ENCODE data around the gene MOV10L1.

DNA sequence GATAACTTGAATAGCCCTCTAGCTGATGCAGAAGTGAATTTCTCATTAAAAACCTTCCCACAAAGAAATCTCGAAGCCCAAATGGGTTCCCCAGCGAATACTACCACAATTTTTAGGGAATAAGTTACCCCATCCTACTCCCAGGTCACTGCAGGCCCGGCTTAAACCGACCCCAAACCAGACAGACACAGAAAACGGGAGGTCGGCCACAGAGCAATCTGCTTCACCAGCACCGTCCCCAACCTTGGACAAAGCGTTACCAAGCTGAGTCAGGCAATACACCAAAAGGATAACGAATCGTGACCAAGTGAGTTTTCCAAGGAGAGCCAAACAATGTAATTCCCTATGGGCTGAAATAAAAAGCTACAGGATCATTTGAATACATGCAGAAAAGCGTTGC, 575 bp upstream of the MOV10L1 start:
- TF ChIP-seq, protein P1, sequence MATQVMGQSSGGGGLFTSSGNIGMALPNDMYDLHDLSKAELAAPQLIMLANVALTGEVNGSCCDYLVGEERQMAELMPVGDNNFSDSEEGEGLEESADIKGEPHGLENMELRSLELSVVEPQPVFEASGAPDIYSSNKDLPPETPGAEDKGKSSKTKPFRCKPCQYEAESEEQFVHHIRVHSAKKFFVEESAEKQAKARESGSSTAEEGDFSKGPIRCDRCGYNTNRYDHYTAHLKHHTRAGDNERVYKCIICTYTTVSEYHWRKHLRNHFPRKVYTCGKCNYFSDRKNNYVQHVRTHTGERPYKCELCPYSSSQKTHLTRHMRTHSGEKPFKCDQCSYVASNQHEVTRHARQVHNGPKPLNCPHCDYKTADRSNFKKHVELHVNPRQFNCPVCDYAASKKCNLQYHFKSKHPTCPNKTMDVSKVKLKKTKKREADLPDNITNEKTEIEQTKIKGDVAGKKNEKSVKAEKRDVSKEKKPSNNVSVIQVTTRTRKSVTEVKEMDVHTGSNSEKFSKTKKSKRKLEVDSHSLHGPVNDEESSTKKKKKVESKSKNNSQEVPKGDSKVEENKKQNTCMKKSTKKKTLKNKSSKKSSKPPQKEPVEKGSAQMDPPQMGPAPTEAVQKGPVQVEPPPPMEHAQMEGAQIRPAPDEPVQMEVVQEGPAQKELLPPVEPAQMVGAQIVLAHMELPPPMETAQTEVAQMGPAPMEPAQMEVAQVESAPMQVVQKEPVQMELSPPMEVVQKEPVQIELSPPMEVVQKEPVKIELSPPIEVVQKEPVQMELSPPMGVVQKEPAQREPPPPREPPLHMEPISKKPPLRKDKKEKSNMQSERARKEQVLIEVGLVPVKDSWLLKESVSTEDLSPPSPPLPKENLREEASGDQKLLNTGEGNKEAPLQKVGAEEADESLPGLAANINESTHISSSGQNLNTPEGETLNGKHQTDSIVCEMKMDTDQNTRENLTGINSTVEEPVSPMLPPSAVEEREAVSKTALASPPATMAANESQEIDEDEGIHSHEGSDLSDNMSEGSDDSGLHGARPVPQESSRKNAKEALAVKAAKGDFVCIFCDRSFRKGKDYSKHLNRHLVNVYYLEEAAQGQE (IDR thresholded peaks at IDR 0.05; ENCODE audit: low read depth), result no peak
- TF ChIP-seq RAD21 (IDR thresholded peaks at IDR 0.05; ENCODE audit: low read depth), result no peak
- no peak for TF ChIP-seq TCF12 (IDR thresholded peaks at IDR 0.05; ENCODE audit: low read depth)
- TF ChIP-seq NFIC (IDR thresholded peaks at IDR 0.05), result no peak
- no peak for TF ChIP-seq EP300 (IDR thresholded peaks at IDR 0.05; ENCODE audit: borderline replicate concordance)
- no peak for TF ChIP-seq CEBPB (IDR thresholded peaks at IDR 0.05)
- no peak for TF ChIP-seq TAF1 (IDR thresholded peaks at IDR 0.05; ENCODE audit: low read depth)
- TF ChIP-seq ZBTB7A (IDR thresholded peaks at IDR 0.05; ENCODE audit: low read depth), result no peak
- TF ChIP-seq YY1 (IDR thresholded peaks at IDR 0.05; ENCODE audit: low read depth), result no peak
- TF ChIP-seq, protein P2, sequence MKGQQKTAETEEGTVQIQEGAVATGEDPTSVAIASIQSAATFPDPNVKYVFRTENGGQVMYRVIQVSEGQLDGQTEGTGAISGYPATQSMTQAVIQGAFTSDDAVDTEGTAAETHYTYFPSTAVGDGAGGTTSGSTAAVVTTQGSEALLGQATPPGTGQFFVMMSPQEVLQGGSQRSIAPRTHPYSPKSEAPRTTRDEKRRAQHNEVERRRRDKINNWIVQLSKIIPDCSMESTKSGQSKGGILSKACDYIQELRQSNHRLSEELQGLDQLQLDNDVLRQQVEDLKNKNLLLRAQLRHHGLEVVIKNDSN (IDR thresholded peaks at IDR 0.05), result no peak
- no peak for TF ChIP-seq EGR1 (IDR thresholded peaks at IDR 0.05)
- no peak for TF ChIP-seq TEAD4 (IDR thresholded peaks at IDR 0.05)
- TF ChIP-seq CREB1 (IDR thresholded peaks at IDR 0.05; ENCODE audit: low read depth), result no peak
- TF ChIP-seq, protein P3, sequence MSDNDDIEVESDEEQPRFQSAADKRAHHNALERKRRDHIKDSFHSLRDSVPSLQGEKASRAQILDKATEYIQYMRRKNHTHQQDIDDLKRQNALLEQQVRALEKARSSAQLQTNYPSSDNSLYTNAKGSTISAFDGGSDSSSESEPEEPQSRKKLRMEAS (IDR thresholded peaks at IDR 0.05), result no peak
